NCI-H2107 treated with DMSO at 0.1 percent for 48 hours (cell line): ENCODE data around the gene SMIM20.
A peak's percentile ranks its signal among the peaks of the same experiment; 100 is the strongest.
"Not testable (repeated sequence)": the region's sequence is repeated elsewhere in the genome, so short reads cannot be mapped to it uniquely, and the experiment has no call there.

ENCODE experiments used
- DNase-seq: peaks from one replicate; lab custom pipeline; 2025; ENCODE audit not compliant: unreplicated experiment; lab: John Stamatoyannopoulos, UW

The SMIM20 gene

GRCh38 chr4:25913851-25914669 lies at the start of gene SMIM20:
Gene SMIM20, plus strand, starts transcription at chr4:25914220. Its CDS starts 94 bp downstream, at chr4:25914314.
- peak; percentile 50 for DNase-seq

- DNase-seq = no peak
Observed at GRCh38 chr4:25865586-25865985, 48.4 kb upstream of the SMIM20 start.

GRCh38 chr4:25866401-25866800 lies 47.6 kb upstream of the SMIM20 start:
- DNase-seq = not testable (repeated sequence)

- no peak for DNase-seq
Observed at GRCh38 chr4:25867781-25868294, 46.2 kb upstream of the SMIM20 start.

- no peak for DNase-seq
Observed at GRCh38 chr4:25870081-25870480, 43.9 kb upstream of the SMIM20 start.

GRCh38 chr4:25872851-25873631 lies 41.0 kb upstream of the SMIM20 start:
- DNase-seq = no peak

- no peak for DNase-seq
Observed at GRCh38 chr4:25873632-25874129, 40.3 kb upstream of the SMIM20 start.

- no peak for DNase-seq
Observed at GRCh38 chr4:25874655-25875054, 39.4 kb upstream of the SMIM20 start.

- no peak for DNase-seq
Observed at GRCh38 chr4:25875281-25875745, 38.7 kb upstream of the SMIM20 start.

GRCh38 chr4:25878676-25879075 lies 35.3 kb upstream of the SMIM20 start:
- no peak for DNase-seq

GRCh38 chr4:25879091-25879584 lies 34.9 kb upstream of the SMIM20 start:
- no peak for DNase-seq

GRCh38 chr4:25879587-25879986 lies 34.4 kb upstream of the SMIM20 start:
- DNase-seq = no peak

- no peak for DNase-seq
Observed at GRCh38 chr4:25879991-25880651, 33.9 kb upstream of the SMIM20 start.

- no peak for DNase-seq
Observed at GRCh38 chr4:25881193-25881592, 32.8 kb upstream of the SMIM20 start.

GRCh38 chr4:25882226-25882625 lies 31.8 kb upstream of the SMIM20 start:
- DNase-seq = no peak

GRCh38 chr4:25883565-25883964 lies 30.5 kb upstream of the SMIM20 start:
- DNase-seq = no peak

GRCh38 chr4:25884031-25884782 lies 29.8 kb upstream of the SMIM20 start:
- no peak for DNase-seq

GRCh38 chr4:25888781-25889180 lies 25.2 kb upstream of the SMIM20 start:
- DNase-seq = no peak

GRCh38 chr4:25889589-25890503 lies 24.2 kb upstream of the SMIM20 start:
- DNase-seq = peak; percentile 30
